HG03045 (cell line): ENCODE data around the gene CLK3.

ENCODE experiments used
- ATAC-seq: cut with Tn5 transposase; IDR thresholded peaks from one replicate; pipeline ENCODE4 v1.9.1; 2021; ENCODE audit warnings: mild to moderate bottlenecking, moderate library complexity; ENCODE audit not compliant: unreplicated experiment

Gene CLK3

GRCh38 chr15:74676801-74677200 lies 61.2 kb downstream of the CLK3 start:
- no peak for ATAC-seq
